GM19452 (cell line): ENCODE results near the gene SYCE3.
"Not testable (repeated sequence)": the region's sequence is repeated elsewhere in the genome, so short reads cannot be mapped to it uniquely, and the experiment has no call there.

ENCODE experiments used
- ATAC-seq: cut with Tn5 transposase; IDR thresholded peaks from one replicate; pipeline ENCODE4 v1.9.1; 2021; ENCODE audit not compliant: unreplicated experiment

SYCE3 gene, protein sequence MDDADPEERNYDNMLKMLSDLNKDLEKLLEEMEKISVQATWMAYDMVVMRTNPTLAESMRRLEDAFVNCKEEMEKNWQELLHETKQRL

DNA sequence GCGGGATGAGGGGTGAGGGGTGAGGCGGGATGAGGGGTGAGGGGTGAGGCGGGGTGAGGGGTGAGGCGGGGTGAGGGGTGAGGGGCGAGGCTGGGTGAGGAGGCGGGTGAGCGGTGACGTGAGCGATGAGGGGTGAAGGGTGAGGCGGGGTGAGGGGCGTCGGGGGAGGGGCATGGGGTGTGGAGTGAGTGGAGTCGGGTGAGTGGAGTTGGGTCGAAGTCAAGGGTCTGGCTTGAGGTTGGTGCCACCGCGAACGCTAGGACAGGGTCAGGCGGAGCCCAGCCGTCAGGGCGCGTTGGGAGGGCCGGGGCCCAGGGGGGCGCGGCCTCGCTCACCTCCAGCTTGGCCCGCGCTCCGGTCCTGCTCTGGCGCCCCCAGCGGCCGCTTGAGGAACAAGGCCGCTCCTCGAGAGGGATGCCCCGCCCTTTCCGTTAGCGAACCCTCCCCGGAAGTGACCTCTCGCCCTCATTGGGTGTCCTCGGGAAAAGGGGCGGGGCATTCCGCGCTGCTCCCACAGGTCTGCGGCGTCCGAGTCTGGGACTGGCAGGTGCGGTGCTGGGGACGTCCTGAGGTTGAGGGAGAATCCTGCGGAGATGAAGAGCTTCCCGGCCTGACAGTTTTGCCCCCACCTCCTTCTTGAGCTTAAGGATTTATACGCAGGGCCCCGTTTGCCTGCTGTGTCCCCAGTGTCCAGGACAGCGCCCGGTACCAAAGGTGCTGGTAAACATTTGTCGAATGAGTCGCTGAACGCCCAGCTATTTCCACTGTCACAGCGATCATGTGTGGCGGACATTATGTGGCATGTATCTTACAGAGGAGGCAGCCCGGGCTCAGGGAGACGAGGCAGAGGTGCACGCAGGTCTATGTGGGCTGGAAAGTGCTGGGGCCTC, at the start of gene SYCE3:
Gene SYCE3 (minus strand): TSS at position 397 of the 890 bp plus-strand sequence. CDS start 6,514 bp downstream, outside the sequence.
- ATAC-seq, result peak; percentile 93

- no peak for ATAC-seq
Measured at GRCh38 chr22:50612168-50612527, 49.4 kb upstream of the SYCE3 start.

GRCh38 chr22:50611341-50612060, 48.8 kb upstream of the SYCE3 start:
- ATAC-seq, result no peak

- no peak for ATAC-seq
Measured at GRCh38 chr22:50610581-50610980, 47.9 kb upstream of the SYCE3 start.

GRCh38 chr22:50610041-50610451, 47.3 kb upstream of the SYCE3 start:
- no peak for ATAC-seq

DNA sequence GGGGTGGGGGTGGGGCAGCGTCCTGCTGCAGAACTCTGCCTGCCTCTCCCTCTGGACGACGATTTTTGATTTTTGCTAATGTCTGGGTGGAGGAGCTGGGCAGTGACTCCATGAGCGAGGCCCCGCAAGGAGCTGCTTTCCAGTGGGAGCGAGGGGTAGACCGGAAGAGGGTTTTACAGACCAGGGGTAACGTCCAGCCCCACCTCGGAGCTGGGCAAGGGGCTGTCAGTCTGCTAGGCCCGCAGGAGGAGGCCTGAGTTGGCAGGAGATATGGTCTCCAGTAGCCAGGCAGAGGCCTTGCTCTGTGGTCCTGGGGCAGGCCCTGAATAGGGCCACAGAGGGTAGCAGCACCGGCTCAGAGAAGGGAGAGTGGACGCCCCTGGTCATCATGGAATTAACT, 46.9 kb upstream of the SYCE3 start:
- ATAC-seq, result no peak

DNA sequence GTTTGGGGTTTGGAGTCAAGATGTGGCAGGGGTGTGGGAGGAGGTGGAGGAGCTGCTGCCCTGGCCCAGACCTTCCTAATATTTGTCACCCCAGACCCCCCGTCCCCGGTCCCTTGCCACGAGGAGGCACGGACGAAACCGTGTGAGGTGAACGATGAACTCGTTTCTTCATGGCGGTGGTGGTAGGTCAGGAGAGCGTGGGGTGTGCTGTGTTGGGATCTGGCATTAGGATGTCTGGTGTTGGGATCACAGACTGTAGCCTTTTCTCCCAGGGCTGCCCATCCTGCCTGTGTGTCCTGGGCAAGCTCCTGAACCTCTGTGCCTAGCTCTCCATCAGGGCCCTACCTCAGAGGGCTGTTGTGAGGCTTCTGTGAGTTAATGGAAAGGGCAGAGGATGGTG, 46.3 kb upstream of the SYCE3 start:
- ATAC-seq, result no peak

DNA sequence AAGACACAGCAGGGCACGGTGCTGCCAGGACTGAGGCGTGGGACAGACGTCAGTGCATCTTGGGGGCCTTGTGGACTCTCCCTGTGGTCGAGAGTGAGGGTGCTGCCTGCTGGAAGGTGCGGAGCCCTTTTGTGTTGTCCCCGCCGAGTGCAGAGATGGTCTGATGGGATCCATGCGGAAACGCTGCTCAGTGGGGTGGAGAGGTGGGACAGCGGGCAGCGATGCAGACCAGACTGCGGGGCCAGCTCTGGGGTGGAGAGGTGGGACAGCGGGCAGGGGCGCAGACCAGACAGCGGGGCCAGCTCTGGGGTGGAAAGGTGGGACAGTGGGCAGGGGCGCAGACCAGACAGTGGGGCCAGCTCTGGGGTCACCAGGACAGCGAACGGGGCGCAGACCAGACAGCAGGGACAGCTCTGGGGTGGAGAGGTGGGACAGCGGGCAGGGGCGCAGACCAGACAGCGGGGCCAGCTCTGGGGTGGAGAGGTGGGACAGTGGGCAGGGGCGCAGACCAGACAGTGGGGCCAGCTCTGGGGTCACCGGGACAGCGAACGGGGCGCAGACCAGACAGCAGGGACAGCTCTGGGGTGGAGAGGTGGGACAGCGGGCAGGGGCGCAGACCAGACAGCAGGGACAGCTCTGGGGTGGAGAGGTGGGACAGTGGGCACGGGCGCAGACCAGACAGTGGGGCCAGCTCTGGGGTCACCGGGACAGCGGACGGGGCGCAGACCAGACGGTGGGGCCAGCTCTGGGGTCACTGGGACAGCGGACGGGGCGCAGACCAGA, 45.5 kb upstream of the SYCE3 start:
- not testable (repeated sequence) for ATAC-seq

GRCh38 chr22:50607659-50608020, 44.9 kb upstream of the SYCE3 start:
- no peak for ATAC-seq

GRCh38 chr22:50606946-50607658, 44.4 kb upstream of the SYCE3 start:
- ATAC-seq, result no peak

- ATAC-seq, result no peak
Measured at GRCh38 chr22:50606165-50606945, 43.6 kb upstream of the SYCE3 start.

- ATAC-seq, result no peak
Measured at GRCh38 chr22:50605613-50606074, 42.9 kb upstream of the SYCE3 start.

DNA sequence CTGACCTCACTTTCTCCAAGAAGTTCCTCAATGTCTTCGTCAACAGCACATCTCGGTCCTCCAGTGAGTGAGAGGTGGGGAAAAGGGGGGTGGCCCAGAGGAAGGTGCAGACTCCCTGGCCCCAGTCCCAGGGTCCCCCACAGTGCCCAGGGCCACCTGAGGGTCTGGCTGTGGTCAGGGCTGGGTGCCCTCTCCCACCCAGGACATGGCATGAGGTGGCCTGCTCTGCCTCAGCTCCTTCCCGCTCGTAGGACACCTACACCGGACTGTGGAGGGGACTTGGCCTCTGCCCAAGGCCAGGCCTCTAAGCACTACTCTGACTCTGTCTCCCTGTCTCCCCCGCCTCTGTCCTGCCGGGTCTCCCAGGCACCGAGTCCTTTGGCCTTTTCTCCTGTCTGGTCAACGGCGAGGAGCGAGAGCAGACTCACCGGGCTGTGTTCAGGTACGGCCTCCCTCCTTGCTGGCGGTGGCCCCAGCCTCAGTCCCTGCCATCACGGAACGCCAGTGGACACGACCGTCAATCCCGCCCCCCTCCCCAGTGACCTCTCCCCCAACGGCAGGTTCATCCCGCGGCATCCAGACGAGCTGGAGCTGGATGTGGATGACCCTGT, 42.4 kb upstream of the SYCE3 start:
- ATAC-seq, result no peak

- ATAC-seq, result no peak
Measured at GRCh38 chr22:50604256-50605001, 41.7 kb upstream of the SYCE3 start.

DNA sequence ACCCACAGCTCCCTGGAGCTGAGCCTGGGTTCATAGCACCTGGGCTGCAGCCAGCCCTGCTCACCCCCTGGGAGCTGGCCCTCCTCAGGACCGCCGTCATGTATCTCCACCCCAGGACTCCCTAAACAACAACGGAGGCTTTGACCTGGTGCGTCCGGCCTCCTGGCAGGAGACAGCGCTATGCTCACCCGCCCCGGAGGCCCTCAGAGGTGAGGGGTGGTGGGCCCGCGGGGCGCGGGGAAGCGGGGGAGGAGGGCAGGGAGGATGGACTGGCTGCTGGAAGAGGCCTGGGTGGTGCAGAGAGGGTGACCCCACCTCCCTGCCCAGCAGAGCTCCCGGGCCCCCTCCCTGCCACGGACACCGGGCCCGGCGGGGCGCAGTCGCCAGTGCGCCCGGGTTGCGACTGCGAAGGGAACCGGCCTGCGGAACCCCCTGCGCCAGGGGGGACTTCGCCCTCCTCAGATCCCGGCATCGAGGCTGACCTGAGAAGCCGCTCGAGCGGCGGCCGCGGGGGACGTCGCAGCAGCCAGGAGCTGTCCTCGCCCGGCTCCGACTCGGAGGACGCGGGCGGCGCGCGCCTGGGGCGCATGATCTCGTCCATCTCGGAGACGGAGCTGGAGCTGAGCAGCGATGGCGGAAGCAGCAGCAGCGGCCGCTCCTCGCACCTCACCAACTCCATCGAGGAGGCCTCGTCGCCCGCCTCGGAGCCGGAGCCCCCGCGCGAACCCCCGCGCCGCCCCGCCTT, 41.0 kb upstream of the SYCE3 start:
- ATAC-seq, result no peak

- no peak for ATAC-seq
Measured at GRCh38 chr22:50602338-50602700, 39.6 kb upstream of the SYCE3 start.

- no peak for ATAC-seq
Measured at GRCh38 chr22:50601669-50602337, 39.1 kb upstream of the SYCE3 start.
